Measurements from ENCODE around the gene INPP5A. TPM values are rescaled to one million over a fixed set of nuclear protein-coding genes. Genes with fewer than 3 reads are reported as not detected.
A peak's percentile ranks its signal among the peaks of the same experiment; 100 is the strongest.

The INPP5A gene
- total and polyA plus RNA-seq, 5 donors = 60.0 to 116 (median 97.8) TPM

DNA sequence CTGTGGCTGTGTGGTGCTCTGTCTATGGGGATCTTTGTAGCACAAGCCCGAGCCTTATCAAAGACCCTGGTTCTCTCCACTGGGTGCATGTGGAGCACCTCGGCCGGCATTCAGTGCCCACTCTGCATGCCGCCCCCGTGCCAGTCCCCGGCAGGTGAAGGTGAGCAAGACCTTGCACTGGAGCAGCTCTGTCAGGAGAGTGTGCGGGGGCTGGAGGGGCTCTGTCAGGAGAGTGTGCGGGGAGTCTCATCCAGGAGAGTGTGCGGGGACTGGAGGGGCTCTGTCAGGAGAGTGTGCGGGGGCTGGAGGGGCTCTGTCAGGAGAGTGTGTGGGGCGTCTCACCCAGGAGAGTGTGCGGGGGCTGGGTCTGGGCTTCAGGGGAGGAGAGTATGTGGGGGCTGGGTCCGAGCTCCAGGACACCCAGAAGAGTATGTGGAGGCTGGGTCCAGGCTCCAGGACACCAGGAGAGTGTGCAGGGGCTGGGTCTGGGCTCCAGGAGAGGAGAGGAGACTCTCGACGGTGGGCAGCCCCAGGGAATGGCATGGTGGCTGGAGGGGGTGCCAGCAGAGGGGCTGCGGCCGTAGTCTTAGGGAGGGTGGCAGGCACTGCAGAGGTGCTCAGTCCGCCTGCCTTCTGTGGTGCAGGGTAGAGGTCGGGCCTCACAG is 40.8 kb downstream of the INPP5A start:
- intact Hi-C loops (cut with DNase I) = loop anchor here in 1 of 4 donors (5.0 kb wide), 1 partner anchor 41 kb away; the partner anchor contains the start of gene INPP5A

DNA sequence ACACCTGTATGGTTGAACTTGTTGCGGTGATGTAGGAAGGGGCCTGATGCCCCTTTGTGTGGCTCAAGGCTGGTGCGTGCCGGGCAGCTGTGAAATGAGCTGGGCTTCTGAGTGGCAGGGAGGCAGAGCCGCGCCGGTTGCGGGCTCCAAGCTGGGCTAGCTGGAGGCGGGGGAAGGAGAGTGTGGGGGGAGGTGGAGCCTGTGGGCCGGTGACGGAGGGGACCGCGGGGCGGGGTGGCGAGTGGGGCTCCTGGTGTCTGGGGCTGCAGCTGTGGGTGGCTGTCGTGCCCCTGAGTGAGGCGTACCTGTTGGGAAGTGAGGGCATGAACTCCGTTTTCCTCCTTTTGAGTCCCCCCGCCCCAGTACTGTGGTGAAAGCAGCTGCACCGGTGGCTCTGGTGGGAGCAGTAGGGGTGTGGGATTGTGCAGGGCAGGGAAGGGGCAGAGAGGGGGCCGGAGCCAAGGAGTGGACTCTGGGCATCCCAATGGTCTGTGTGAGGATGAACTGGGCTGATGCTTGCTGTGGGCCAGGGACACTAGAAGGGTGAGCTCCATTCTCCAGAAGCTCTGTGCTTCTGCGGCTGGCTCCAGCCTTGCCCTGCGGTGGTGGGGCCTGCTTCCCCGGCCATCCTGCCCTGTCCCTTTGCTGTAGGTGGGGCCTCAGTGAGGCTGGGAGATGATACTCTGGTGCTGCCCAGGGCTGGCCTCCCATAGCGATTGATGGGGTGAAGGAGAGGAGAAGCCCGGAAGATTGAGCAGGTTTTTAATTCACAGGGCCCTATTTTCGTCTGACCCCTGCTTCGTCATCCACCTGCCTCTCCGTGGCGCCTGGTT is 41.7 kb downstream of the INPP5A start:
- intact Hi-C loops (cut with DNase I) = loop anchor here in 1 of 4 donors (5.0 kb wide), 1 partner anchor 42 kb away; the partner anchor contains the start of gene INPP5A
- peak in 1 of 2 donors; percentile 12 for ATAC-seq
- no peaks in the 10 kb centered on the region for H3K27me3 ChIP-seq (ENCODE audit: control insufficient read depth, insufficient read depth)
- H3K4me1 ChIP-seq (ENCODE audit: control insufficient read depth, insufficient read depth, low read length) = peaks cover 21% of the 10 kb centered on the region
- H3K4me3 ChIP-seq (ENCODE audit: low read length) = no peak overlapping the region
- peak in 1 of 3 donors; percentile 69 for DNase-seq
- H3K27ac ChIP-seq (ENCODE audit: low read length) = no peak overlapping the region
- 74% methylated on average over 29 of the region's 29 CpGs for WGBS
- H3K9me3 ChIP-seq (ENCODE audit: control insufficient read depth, low read length) = no peaks in the 10 kb centered on the region

More for the DNA sequence above, 40.8 kb downstream of the INPP5A start:
- Histone ChIP-seq H3K9me3 (ENCODE audit: control insufficient read depth, low read length) (no peaks in the 10 kb centered on the region), H3K27ac (ENCODE audit: low read length) (no peak overlapping the region), H3K4me3 (ENCODE audit: low read length) (no peak overlapping the region), H3K27me3 (ENCODE audit: control insufficient read depth, insufficient read depth) (no peaks in the 10 kb centered on the region), H3K4me1 (ENCODE audit: control insufficient read depth, insufficient read depth, low read length) (peaks cover 21% of the 10 kb centered on the region)
- ATAC-seq (peak in 1 of 2 donors; percentile 14), DNase-seq (peak in 1 of 3 donors; percentile 41)
- WGBS = 72% methylated on average over 19 of the region's 19 CpGs

DNA sequence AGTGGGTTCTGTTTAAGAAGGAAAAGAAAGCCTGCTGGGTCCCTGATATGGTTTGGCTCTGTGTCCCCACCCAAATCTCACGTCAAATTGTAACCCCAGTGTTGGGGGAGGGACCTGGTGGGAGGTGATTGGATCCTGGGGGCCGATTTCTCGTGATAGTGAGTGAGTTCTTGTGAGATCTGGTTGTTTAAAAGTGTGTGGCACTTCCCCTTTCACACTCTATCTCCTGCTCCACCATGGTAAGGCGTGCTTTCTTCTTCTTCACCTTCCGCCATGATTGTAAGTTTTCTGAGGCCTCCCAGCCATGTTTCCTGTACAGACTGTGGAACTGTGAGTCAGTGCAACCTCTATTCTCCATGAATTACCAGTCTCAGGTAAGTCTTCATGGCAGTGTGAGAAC is 42.6 kb downstream of the INPP5A start:
- WGBS = 92% methylated on average over 5 of the region's 5 CpGs
- Histone ChIP-seq H3K27me3 (ENCODE audit: control insufficient read depth, insufficient read depth) (no peaks in the 10 kb centered on the region), H3K4me1 (ENCODE audit: control insufficient read depth, insufficient read depth, low read length) (peaks cover 16% of the 10 kb centered on the region), H3K4me3 (ENCODE audit: low read length) (no peak overlapping the region), H3K9me3 (ENCODE audit: control insufficient read depth, low read length) (no peaks in the 10 kb centered on the region), H3K27ac (ENCODE audit: low read length) (no peak overlapping the region)
- ATAC-seq (no peak), DNase-seq (no peak)
- intact Hi-C loops (cut with DNase I) = loop anchor here in 1 of 4 donors (10.0 kb wide), 1 partner anchor 55 kb away; no protein-coding TSS in a partner anchor

DNA sequence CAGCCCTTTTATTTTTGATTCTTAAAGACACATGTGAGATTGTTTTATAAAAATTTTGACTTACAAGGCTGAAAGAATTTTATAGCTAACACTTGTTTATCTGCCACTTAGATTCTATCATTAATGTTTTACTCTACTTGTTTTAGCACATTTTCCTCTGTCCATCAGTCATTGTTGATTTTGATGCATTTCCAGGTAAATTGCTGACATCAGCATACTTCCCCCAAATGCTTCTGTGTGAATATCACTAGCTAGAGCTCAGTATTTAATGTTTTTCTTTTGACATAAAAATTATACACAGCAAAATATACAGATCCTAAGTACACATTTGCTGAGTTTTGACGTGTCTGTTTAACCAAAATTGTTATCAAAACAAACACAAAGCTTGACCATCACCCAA is 43.0 kb downstream of the INPP5A start:
- DNase-seq (no peak), ATAC-seq (no peak)
- no peaks in the 10 kb centered on the region for H3K9me3 ChIP-seq (ENCODE audit: control insufficient read depth, low read length)
- WGBS = 81% methylated on average over 1 of the region's 1 CpG
- H3K4me3 ChIP-seq (ENCODE audit: low read length) = no peak overlapping the region
- no peak overlapping the region for H3K27ac ChIP-seq (ENCODE audit: low read length)
- H3K27me3 ChIP-seq (ENCODE audit: control insufficient read depth, insufficient read depth) = no peaks in the 10 kb centered on the region
- H3K4me1 ChIP-seq (ENCODE audit: control insufficient read depth, insufficient read depth, low read length) = peaks cover 15% of the 10 kb centered on the region
- intact Hi-C loops (cut with DNase I) = loop anchor here in 1 of 4 donors (10.0 kb wide), 1 partner anchor 54 kb away; no protein-coding TSS in a partner anchor

DNA sequence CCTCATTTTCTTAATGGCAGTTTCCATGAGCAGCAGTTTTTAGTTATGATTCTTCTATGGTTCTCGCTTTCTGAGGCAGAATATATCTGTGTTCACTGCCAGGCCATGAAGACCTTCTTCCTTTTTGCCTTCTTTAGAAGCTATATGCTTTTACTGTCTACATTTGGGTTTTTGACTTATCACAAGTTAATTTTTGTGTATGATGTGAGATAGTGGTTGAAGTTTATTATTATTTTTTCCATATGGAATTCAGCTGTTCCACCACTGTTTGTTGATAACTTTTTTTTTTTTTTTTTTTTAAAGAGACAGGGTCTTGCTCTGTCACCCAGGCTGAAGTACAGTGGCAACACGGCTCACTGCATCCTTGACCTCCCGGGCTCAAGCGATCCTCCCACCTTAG is 44.5 kb downstream of the INPP5A start:
- intact Hi-C loops (cut with DNase I) = loop anchor here in 1 of 4 donors (10.0 kb wide), 1 partner anchor 53 kb away; no protein-coding TSS in a partner anchor
- DNase-seq (no peak), ATAC-seq (no peak)
- no peaks in the 10 kb centered on the region for H3K9me3 ChIP-seq (ENCODE audit: control insufficient read depth, low read length)
- H3K4me1 ChIP-seq (ENCODE audit: control insufficient read depth, insufficient read depth, low read length) = peaks cover 15% of the 10 kb centered on the region
- H3K27ac ChIP-seq (ENCODE audit: low read length) = no peak overlapping the region
- H3K27me3 ChIP-seq (ENCODE audit: control insufficient read depth, insufficient read depth) = no peaks in the 10 kb centered on the region
- 95% methylated on average over 4 of the region's 4 CpGs for WGBS
- no peak overlapping the region for H3K4me3 ChIP-seq (ENCODE audit: low read length)

DNA sequence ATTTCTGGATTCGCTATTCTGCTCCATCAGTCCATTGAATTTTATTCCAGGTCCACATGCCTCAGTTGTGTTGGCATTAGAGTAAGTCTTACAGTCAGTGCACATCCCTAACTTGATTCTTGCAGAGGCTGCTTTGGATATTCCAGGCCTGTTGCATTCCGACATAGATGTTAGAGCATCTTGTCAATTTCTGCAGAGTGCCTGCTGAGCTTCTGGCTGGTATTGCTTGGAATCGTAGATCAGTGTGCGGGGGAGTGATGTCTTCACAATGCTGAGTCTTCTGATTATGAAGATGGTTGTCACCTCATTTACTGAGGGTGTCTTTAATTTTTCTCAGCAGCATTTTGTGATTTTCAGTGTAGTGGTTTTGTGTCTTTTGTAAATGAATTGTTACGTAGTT is 45.2 kb downstream of the INPP5A start:
- Histone ChIP-seq H3K27me3 (ENCODE audit: control insufficient read depth, insufficient read depth) (no peaks in the 10 kb centered on the region), H3K4me3 (ENCODE audit: low read length) (no peak overlapping the region), H3K27ac (ENCODE audit: low read length) (no peak overlapping the region), H3K9me3 (ENCODE audit: control insufficient read depth, low read length) (no peaks in the 10 kb centered on the region), H3K4me1 (ENCODE audit: control insufficient read depth, insufficient read depth, low read length) (peaks cover 14% of the 10 kb centered on the region)
- DNase-seq (no peak), ATAC-seq (no peak)
- intact Hi-C loops (cut with DNase I) = loop anchor here in 1 of 4 donors (10.0 kb wide), 1 partner anchor 52 kb away; no protein-coding TSS in a partner anchor
- WGBS = 86% methylated on average over 5 of the region's 5 CpGs

DNA sequence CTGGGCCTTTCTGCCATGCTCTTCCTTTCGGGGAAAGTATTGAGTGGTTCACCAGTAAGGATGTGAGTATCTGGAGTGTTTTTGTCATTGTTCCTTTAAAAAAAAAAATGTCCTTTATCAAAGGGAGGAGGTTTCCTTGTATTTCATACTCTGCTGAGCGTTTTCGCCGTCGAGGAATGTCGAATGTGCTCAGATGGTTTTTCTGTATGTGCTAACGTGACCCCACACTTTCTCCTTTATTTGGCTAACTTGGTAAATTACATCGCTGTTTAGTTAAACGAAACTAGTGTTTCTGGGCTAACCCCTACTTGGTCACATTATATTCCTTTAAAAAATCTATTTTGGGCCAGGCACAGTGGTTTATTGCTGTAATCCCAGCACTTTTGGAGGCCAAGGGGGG is 45.9 kb downstream of the INPP5A start:
- no peak for ATAC-seq
- intact Hi-C loops (cut with DNase I) = loop anchor here in 1 of 4 donors (10.0 kb wide), 1 partner anchor 51 kb away; no protein-coding TSS in a partner anchor

DNA sequence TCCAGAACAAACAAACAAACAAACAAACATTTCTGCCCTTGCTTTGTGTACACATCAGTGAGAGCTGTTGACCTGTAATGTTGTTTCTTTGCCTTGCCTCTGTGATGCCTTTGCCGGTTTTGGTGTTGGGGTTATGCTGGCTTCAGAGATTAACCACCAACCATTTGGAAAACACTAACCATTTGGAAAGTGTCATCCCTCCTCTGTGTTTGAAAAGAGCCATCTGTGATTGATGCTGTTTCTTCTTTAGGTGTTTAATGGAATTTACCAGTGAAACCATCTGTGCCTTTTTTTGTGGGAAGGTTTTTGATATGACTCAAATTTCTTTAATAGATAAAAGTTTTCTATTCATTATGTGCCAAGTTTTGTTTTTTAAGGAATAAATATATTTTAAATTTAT is 46.5 kb downstream of the INPP5A start:
- H3K4me1 ChIP-seq (ENCODE audit: control insufficient read depth, insufficient read depth, low read length) = peaks cover 19% of the 10 kb centered on the region
- DNase-seq (no peak), ATAC-seq (no peak)
- no peak overlapping the region for H3K27ac ChIP-seq (ENCODE audit: low read length)
- no peaks in the 10 kb centered on the region for H3K9me3 ChIP-seq (ENCODE audit: control insufficient read depth, low read length)
- no peak overlapping the region for H3K4me3 ChIP-seq (ENCODE audit: low read length)
- 88% methylated on average over 1 of the region's 1 CpG for WGBS
- intact Hi-C loops (cut with DNase I) = loop anchor here in 1 of 4 donors (10.0 kb wide), 1 partner anchor 51 kb away; no protein-coding TSS in a partner anchor
- no peaks in the 10 kb centered on the region for H3K27me3 ChIP-seq (ENCODE audit: control insufficient read depth, insufficient read depth)

More for the DNA sequence above, 45.9 kb downstream of the INPP5A start:
- Histone ChIP-seq H3K9me3 (ENCODE audit: control insufficient read depth, low read length) (no peaks in the 10 kb centered on the region), H3K27me3 (ENCODE audit: control insufficient read depth, insufficient read depth) (no peaks in the 10 kb centered on the region), H3K27ac (ENCODE audit: low read length) (no peak overlapping the region), H3K4me3 (ENCODE audit: low read length) (no peak overlapping the region), H3K4me1 (ENCODE audit: control insufficient read depth, insufficient read depth, low read length) (peaks cover 14% of the 10 kb centered on the region)
- 35% methylated on average over 9 of the region's 9 CpGs for WGBS
- no peak for DNase-seq

DNA sequence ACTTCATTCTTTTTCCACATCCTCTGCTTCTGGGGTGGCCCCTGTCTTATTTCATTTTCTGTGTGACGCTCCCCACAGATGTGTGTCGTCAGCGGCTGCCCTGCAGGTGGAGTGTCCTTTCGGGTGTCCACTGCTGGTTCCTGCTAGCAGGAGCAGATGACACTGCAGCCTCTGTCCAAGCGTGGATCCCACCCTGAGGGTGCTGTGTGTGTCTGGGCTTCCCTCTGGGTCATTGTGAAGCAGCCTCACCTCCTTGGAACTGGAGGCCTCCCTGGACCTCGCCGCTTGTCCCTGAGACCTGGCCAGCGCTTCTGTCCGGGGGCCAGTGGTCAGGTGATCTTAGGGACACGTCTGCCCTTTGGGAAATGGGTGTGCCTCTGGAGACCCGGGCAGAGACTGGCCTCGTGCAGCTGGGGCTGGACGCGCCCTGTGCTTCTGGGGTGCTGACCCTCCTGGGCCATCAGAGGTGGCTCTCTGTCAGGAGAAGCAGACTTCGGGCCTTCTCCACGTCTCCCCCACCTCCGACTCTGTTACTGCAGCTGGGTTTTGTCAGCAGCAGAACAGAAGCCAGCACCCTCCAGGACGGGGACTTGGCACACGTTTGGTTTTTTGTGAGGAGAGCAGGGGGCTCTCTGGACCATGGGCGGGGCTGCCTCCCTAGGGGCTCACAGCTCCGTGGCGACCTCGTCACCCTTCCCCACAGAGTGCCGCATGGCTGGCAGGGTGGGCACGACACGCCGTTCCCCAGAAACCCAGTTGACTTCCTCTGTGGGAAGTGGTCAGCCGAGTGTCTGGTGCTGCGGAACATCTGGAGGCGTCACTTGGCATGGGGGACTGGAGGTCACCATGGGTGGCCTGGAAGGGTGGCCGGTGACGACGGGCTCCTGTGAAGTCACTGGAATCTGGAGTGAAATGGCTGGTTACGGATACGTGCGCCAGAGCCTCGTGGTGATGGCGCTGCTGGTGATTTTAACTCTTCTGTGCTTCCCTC is 48.4 kb downstream of the INPP5A start:
- WGBS = 38% methylated on average over 38 of the region's 38 CpGs
- DNase-seq = peak; percentile 64 to 81 (median 79)
- ATAC-seq = peak; percentile 12 to 19

DNA sequence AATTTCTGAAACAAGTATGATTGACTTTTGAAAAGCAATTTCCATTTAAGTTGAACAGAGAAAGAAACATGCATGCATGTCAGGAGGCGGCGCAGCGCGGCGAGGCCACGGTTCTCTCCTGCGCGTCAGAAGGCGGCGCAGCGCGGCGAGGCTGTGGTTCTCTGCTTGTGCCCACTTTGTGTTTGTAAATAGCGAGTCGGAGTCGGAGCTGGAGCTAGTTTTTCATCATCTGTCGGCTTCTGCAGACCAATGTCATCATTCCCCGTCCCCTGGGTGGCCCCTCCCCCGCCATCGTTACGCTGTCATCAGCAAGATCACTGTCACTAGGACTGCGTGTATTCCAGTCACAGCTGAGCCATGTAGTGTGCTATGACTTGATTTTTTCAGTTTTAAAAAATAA is 49.2 kb downstream of the INPP5A start:
- no peak overlapping the region for H3K4me3 ChIP-seq (ENCODE audit: low read length)
- no peak for ATAC-seq

More for the DNA sequence above, 48.4 kb downstream of the INPP5A start:
- Histone ChIP-seq H3K9me3 (ENCODE audit: control insufficient read depth, low read length) (no peaks in the 10 kb centered on the region), H3K27ac (ENCODE audit: low read length) (no peak overlapping the region), H3K4me3 (ENCODE audit: low read length) (no peak overlapping the region), H3K4me1 (ENCODE audit: control insufficient read depth, insufficient read depth, low read length) (peaks cover 30% of the 10 kb centered on the region), H3K27me3 (ENCODE audit: control insufficient read depth, insufficient read depth) (no peaks in the 10 kb centered on the region)
- intact Hi-C loops (cut with DNase I) = loop anchor here in 1 of 4 donors (10.0 kb wide), 1 partner anchor 49 kb away; no protein-coding TSS in a partner anchor

More for the DNA sequence above, 49.2 kb downstream of the INPP5A start:
- no peak for DNase-seq
- Histone ChIP-seq H3K4me1 (ENCODE audit: control insufficient read depth, insufficient read depth, low read length) (peaks cover 34% of the 10 kb centered on the region), H3K9me3 (ENCODE audit: control insufficient read depth, low read length) (no peaks in the 10 kb centered on the region), H3K27ac (ENCODE audit: low read length) (no peak overlapping the region), H3K27me3 (ENCODE audit: control insufficient read depth, insufficient read depth) (no peaks in the 10 kb centered on the region)
- intact Hi-C loops (cut with DNase I) = loop anchor here in 1 of 4 donors (10.0 kb wide), 1 partner anchor 48 kb away; no protein-coding TSS in a partner anchor
- WGBS = 92% methylated on average over 22 of the region's 22 CpGs
